IPS-11a (cell line): Measurements from ENCODE around the gene REX1BD.

ENCODE experiments used
- H3K4me3 ChIP-seq: one replicate; pipeline ENCODE4 v1.5.1; 2013; ENCODE audit warnings: low read depth, low read length, control low read depth

REX1BD gene

DNA sequence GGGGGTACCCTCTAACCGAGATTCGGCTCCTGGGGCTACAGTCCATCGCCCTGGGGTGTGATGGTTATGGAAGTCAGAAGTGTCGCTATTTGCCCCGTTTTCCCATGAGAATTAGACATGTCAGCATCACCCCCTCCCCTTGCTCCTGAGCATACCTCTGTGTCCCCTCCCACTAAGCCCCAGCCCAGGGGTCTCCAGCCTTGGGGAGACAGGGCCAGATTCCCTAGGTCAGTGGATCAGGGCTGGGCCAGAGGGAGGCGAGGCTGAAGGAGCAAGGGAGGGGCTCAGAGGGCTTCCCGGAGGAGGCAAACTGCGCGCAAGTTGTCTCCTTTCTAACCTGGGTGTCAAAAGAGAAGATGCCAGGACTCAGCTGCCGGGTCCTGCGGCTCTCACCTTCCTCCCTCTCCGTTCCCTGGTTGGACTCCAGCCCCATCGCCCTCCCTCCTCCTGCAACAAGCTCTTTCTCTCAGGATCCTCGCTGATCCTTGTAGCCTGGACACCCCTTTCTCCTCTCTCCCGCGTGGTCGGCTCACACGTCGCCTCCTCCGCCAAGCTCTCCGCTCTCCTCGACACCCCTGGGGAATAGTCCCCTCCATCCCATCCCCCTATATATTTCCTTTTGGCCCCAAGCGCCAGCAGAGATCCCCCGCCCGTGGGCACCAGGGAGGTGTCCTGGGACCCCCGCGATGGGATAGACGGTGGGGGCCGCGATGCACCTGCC, 23.6 kb downstream of the REX1BD start:
- H3K4me3 ChIP-seq = peak overlapping the region; percentile 47

GRCh38 chr19:18612772-18613588, 24.4 kb downstream of the REX1BD start, which contains the start of gene TMEM59L:
Gene TMEM59L (plus strand): TSS chr19:18612870. CDS start chr19:18612959, 89 bp downstream.
- H3K4me3 ChIP-seq = peak within 1 kb of the TSS; percentile 47

DNA sequence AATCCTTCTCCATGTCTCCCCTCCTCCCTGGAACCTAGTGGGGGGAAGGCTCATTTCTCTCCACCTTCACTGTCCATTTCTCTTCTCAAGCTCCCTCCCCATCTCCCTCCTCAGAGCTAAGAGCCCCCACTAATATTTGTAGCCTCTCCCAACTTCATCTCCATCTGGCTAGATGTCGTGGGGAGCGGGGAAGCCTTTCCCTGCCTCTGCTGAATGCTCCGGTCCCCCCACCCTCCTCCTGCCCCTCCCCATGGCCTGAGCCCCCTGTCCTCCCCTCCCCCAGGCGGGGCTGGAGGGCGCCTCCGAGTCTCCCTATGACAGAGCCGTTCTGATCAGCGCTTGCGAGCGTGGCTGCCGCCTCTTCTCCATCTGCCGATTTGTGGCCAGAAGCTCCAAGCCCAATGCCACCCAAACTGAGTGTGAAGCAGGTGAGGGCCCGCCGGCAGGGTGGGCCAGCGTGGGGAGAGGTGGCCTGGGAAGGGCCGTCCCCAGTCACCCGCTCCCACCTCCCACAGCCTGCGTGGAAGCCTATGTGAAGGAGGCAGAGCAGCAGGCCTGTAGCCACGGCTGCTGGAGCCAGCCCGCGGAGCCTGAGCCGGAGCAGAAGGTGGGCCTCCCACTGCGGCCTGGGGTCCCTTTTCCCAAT, 25.1 kb downstream of the REX1BD start:
- H3K4me3 ChIP-seq = no peak overlapping the region

DNA sequence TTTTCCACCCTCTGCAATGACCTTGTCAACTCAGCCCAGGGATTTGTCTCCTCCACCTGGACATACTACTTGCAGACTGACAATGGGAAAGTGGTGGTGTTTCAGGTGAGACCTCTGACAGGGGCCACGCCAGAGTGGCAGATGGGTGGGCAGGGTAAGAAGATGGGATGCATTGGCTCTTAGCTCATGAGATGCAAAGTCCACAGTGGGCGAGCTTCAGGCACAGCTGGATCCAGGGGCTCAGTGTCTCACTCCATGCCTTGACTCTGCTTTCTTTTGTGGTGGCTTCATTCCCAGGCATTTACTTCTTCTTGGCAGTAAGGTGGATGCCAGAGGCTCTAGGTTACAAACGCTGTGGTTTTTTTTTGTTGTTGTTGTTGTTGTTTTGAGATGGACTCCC, 27.4 kb downstream of the REX1BD start:
- H3K4me3 ChIP-seq = no peak overlapping the region

DNA sequence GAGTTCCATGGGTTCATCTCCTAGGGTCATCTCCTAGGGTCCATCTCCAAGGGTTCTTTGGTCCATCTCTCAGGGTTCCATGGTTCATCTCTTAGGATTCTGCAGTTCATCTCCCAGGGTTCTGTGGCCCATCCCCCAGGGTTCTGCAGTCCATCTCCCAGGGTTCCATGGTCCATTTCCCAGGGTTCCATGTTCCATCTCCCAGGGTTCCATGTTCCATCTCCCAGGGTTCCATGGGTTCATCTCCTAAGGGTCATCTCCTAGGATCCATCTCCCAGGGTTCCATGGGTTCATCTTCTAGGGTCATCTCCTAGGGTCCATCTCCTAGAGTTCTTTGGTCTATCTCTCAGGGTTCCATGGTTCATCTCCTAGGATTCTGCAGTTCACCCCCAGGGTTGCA, 29.0 kb downstream of the REX1BD start:
- no peak overlapping the region for H3K4me3 ChIP-seq

DNA sequence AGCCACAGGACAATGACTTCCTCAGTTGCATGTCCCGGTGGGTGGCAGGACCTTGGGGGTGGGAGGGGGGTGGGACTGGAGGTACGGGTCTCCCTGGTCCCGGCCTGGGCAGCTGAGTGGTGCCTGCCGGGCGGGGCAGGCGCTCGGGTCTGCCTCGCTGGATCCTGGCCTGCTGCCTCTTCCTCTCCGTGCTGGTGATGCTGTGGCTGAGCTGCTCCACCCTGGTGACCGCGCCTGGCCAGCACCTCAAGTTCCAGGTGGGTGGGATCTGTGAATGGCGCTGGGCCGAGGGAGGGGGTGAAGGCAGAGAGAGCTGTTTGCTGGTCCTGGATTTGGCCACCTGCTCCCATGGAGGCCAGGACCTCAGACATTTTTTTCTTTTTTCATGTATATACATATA, 29.6 kb downstream of the REX1BD start:
- no peak overlapping the region for H3K4me3 ChIP-seq

- no peak overlapping the region for H3K4me3 ChIP-seq
Observed at GRCh38 chr19:18620311-18620710, 31.7 kb downstream of the REX1BD start.

GRCh38 chr19:18620902-18621301, 32.3 kb downstream of the REX1BD start:
- H3K4me3 ChIP-seq = no peak overlapping the region

- no peak overlapping the region for H3K4me3 ChIP-seq
Observed at GRCh38 chr19:18626906-18627305, 38.3 kb downstream of the REX1BD start.

GRCh38 chr19:18629166-18630088, 40.8 kb downstream of the REX1BD start:
- H3K4me3 ChIP-seq = no peak overlapping the region

DNA sequence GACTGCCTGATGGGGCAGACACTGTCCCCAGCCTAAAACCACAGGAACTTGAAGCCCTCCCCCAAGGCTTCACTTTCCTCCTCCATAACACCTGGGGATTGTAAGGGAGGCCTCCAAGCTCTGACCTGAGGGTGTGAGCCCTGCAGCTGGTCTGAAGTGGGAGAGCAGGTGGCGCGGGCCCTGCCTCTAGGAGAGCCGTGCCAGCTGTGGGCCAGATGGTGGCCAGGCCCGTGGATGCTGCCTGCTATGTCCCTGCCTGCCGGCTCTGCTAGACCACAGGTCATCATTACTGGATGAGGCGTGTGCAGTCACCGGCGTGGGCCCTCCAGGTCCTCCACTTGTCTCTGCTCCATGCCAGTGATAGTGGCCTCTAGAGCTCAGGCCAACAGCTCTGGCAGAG, 44.7 kb downstream of the REX1BD start:
- no peak overlapping the region for H3K4me3 ChIP-seq

DNA sequence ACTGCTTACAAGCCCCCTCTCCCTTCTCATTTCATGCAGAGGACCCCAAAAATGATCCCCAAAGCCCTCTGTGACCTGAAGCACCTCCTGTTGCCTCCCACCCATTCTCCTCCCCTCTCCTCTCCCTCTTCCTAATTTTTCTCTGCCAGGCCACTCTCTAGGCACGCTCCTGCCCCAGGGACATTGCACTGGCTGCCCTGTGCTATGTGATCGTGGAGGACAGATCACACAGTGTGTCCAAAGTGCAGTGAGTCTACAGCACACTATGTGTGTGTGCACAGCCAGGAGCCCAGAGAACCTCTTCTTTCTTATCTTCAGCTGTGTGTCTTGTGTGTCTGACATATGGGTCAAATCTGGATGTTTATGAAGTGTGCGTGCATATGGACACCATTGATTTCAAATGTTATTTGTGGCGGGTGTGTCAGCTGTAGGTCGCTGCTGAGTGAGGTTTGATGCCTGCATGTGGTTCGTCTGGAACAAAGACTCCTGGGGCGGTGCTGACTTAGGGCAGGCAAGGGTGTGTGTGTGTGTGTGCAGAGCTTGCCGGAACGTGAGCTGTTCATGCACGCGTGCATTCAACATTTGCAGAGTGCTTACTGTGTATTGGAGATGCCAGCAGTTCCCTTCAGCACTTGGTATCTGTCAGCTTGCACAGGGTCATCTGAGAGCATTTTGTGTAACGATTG, 46.2 kb downstream of the REX1BD start:
- no peak overlapping the region for H3K4me3 ChIP-seq

- H3K4me3 ChIP-seq = no peak overlapping the region
Observed at GRCh38 chr19:18635831-18636182, 47.2 kb downstream of the REX1BD start.

GRCh38 chr19:18636183-18636968, 47.8 kb downstream of the REX1BD start:
- H3K4me3 ChIP-seq = peak overlapping the region; percentile 35

DNA sequence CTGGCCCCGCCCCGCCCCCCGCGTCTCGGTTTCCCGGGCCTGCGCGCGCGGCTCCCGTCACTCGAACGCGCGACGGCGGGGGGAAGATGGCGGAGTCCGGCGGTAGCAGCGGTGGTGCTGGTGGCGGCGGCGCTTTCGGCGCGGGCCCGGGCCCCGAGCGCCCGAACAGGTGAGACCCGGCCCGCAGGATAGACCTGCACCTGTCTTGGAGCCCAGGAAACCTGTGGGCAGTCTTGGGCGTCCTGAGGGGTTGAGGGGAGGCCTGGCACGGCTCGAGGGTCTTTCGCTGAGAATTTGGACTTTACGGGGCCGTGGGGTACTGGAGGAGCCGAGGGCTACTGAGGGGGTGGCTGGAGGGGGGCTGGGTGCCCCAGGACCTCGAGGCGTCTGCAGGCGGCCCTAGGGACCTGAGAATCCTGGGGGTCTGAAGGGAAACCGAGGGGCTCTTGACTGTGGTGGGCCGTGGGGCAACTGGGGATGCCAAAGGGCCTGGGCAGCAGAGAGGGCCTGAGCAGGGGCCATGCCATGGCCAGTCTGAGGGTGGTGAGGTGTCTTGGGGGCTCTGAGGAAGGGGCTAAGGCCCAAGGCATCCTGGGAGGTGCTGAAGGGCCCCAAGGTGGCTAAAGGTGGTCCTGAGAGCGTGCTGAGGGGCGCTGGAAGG, 48.5 kb downstream of the REX1BD start, which contains the start of gene KLHL26:
Gene KLHL26 (plus strand): TSS at position 60 of the 661 bp plus-strand sequence. CDS start 27 bp downstream, at position 87.
- peak within 1 kb of the TSS; percentile 79 for H3K4me3 ChIP-seq

GRCh38 chr19:18637673-18638630, 49.4 kb downstream of the REX1BD start:
- H3K4me3 ChIP-seq = no peak overlapping the region

DNA sequence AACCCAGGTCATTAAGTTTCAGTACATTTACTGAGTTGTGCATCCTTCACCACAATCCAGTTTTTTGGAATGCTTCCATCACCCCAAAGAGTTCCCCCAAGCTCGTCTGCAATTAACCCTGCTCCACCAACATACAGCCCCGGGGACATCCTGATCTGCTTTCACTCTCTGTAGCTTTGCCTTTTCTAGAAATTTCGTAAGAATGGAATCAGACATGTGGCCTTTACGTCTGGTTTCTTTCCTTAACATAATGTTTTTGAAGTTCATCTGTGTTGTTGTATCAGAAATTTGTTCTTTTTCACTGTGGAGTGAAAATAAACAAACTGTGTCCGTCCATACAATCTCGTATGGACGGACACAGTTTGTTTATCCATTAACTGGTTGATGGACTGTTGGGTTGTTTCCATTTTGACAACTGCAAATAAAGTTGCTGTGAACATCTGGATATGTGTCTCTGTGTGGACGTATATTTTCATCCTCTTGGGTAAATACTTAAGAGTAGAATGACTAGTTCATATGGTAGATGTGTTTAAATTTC, 51.2 kb downstream of the REX1BD start:
- no peak overlapping the region for H3K4me3 ChIP-seq
